GM23338 (cell line): Measurements from ENCODE around the gene TIMM44. TPM values are rescaled to one million over a fixed set of nuclear protein-coding genes. Genes with fewer than 3 reads are reported as not detected.

Experiments
- ATAC-seq: fragments of 200-7000 bp; cut with Tn5 transposase; 3 replicates; pipeline ENCODE4 v1.9.1; 2020
- DNase-seq: peaks from one replicate; pipeline ENCODE4 v3.0.0-alpha.2; 2015; ENCODE audit warnings: low spot score
- H2AFZ ChIP-seq: fragments of 200-600 bp; sonication (generic); 2 replicates; pipeline ENCODE4 v1.8.0; 2016; ENCODE audit warnings: antibody characterized with exemption, mild to moderate bottlenecking, moderate library complexity
- H3F3A ChIP-seq: fragments of 200-600 bp; sonication (generic); replicated peaks from 2 replicates; pipeline ENCODE4 v1.8.0; 2017; ENCODE audit warnings: antibody characterized with exemption, mixed run types, low read depth
- H3K27ac ChIP-seq: fragments of 200-600 bp; sonication (generic); 2 replicates; pipeline ENCODE4 v1.6.1; 2016; ENCODE audit warnings: low read depth
- H3K27me3 ChIP-seq: fragments of 200-600 bp; sonication (generic); 2 replicates; pipeline ENCODE4 v1.8.0; 2016; ENCODE audit warnings: mild to moderate bottlenecking, mixed run types, moderate library complexity; ENCODE audit not compliant: insufficient read depth
- H3K36me3 ChIP-seq: fragments of 200-600 bp; sonication (generic); 2 replicates; pipeline ENCODE4 v1.8.0; 2016; ENCODE audit warnings: mild to moderate bottlenecking; ENCODE audit not compliant: insufficient read depth
- H3K4me1 ChIP-seq: fragments of 200-600 bp; sonication (generic); 2 replicates; pipeline ENCODE4 v1.8.0; 2016; ENCODE audit warnings: mild to moderate bottlenecking, moderate library complexity; ENCODE audit not compliant: insufficient read depth
- H3K4me2 ChIP-seq: fragments of 200-600 bp; sonication (generic); 2 replicates; pipeline ENCODE4 v1.7.1; 2017; ENCODE audit warnings: mixed run types
- H3K4me3 ChIP-seq: fragments of 200-600 bp; sonication (generic); 2 replicates; pipeline ENCODE4 v1.6.1; 2016; ENCODE audit warnings: mixed run types
- H3K79me2 ChIP-seq: fragments of 200-600 bp; sonication (generic); replicated peaks from 2 replicates; pipeline ENCODE4 v1.8.0; 2017; ENCODE audit warnings: mild to moderate bottlenecking; ENCODE audit not compliant: insufficient read depth
- H3K9me2 ChIP-seq: fragments of 200-600 bp; sonication (generic); 2 replicates; pipeline ENCODE4 v1.8.0; 2017; ENCODE audit not compliant: insufficient read depth
- H4K20me1 ChIP-seq: fragments of 200-600 bp; sonication (generic); replicated peaks from 2 replicates; pipeline ENCODE4 v1.8.0; 2017; ENCODE audit warnings: mild to moderate bottlenecking; ENCODE audit not compliant: insufficient read depth
- H3K27ac Mint-ChIP-seq: 2 replicates; pipeline ENCODE4 v1.8.0; 2020; ENCODE audit warnings: inconsistent platforms, mild to moderate bottlenecking, moderate library complexity, mixed read lengths
- H3K27me3 Mint-ChIP-seq: 3 replicates; pipeline ENCODE4 v1.8.0; 2022; ENCODE audit warnings: low read depth, mild to moderate bottlenecking, moderate library complexity, mixed read lengths, inconsistent platforms; ENCODE audit not compliant: insufficient read depth, poor library complexity
- H3K36me3 Mint-ChIP-seq: 3 replicates; pipeline ENCODE4 v1.8.0; 2021; ENCODE audit warnings: low read depth, mild to moderate bottlenecking, inconsistent platforms, moderate library complexity, mixed read lengths
- H3K4me1 Mint-ChIP-seq: 3 replicates; pipeline ENCODE4 v1.8.0; 2020; ENCODE audit warnings: mild to moderate bottlenecking, inconsistent platforms, mixed read lengths
- H3K4me3 Mint-ChIP-seq: 3 replicates; pipeline ENCODE4 v1.8.0; 2021; ENCODE audit warnings: moderate library complexity, mild to moderate bottlenecking, inconsistent platforms, mixed read lengths
- H3K9me3 Mint-ChIP-seq: 3 replicates; pipeline ENCODE4 v1.8.0; 2020; ENCODE audit warnings: moderate library complexity, mild to moderate bottlenecking, inconsistent platforms, mixed read lengths
- CREB1 ChIP-seq: fragments of 250-450 bp; sonication (Bioruptor Pico); IDR thresholded peaks from 2 replicates; pipeline ENCODE4 v1.5.0; 2020; ENCODE audit warnings: low read depth, mild to moderate bottlenecking, moderate library complexity
- ETS1 ChIP-seq: IDR thresholded peaks from 2 replicates; pipeline ENCODE4 v1.6.1; 2016; ENCODE audit warnings: antibody characterized with exemption
- EZH2 ChIP-seq: fragments of 200-600 bp; sonication (generic); IDR thresholded peaks from one replicate; pipeline ENCODE4 v1.8.0; 2017; ENCODE audit warnings: antibody characterized with exemption, mild to moderate bottlenecking, low read depth; ENCODE audit not compliant: unreplicated experiment
- EZH2phosphoT487 ChIP-seq: fragments of 200-600 bp; sonication (generic); IDR thresholded peaks from one replicate; pipeline ENCODE4 v1.8.1; 2018; ENCODE audit warnings: antibody characterized with exemption; ENCODE audit not compliant: unreplicated experiment
- JUNB ChIP-seq: IDR thresholded peaks from one replicate; pipeline ENCODE4 v1.6.1; 2016; ENCODE audit warnings: antibody characterized with exemption; ENCODE audit not compliant: unreplicated experiment
- NANOG ChIP-seq: IDR thresholded peaks from 2 replicates; pipeline ENCODE4 v1.6.1; 2016; ENCODE audit warnings: antibody characterized with exemption, borderline replicate concordance
- POLR2AphosphoS5 ChIP-seq: IDR thresholded peaks from 2 replicates; pipeline ENCODE4 v1.6.1; 2016; ENCODE audit warnings: antibody characterized with exemption, low read depth
- REST ChIP-seq: IDR thresholded peaks from one replicate; pipeline ENCODE4 v1.6.1; 2018; ENCODE audit warnings: antibody characterized with exemption; ENCODE audit not compliant: unreplicated experiment
- STAT1 ChIP-seq: IDR thresholded peaks from one replicate; pipeline ENCODE4 v1.6.1; 2016; ENCODE audit warnings: antibody characterized with exemption; ENCODE audit not compliant: unreplicated experiment
- ZNF114 ChIP-seq: fragments of 250-450 bp; sonication (Bioruptor Pico); IDR thresholded peaks from 2 replicates; pipeline ENCODE4 v1.5.0; 2020; ENCODE audit warnings: mild to moderate bottlenecking, moderate library complexity
- ZNF331 ChIP-seq: fragments of 250-450 bp; sonication (Bioruptor Pico); IDR thresholded peaks from 2 replicates; pipeline ENCODE4 v1.5.0; 2020; ENCODE audit warnings: low read depth, mild to moderate bottlenecking, moderate library complexity
- polyA plus RNA-seq: library from polyadenylated mRNA; unstranded; fragments of >200 nt; fragmentation: Nextera tagmentation; extraction: Ambion mirVana; gene quantifications from 2 replicates; pipeline ENCODE4 v1.2.1, GENCODE V29; 2016
- total RNA-seq: library from RNA; depleted of rRNA; stranded (reverse); fragments of >200 nt; shearing (Covaris generic); gene quantifications from 2 replicates; pipeline ENCODE4 v1.2.3, GENCODE V29; 2014
- TF ChIP-seq, protein P1 (sequence below): fragments of 250-450 bp; sonication (Bioruptor Pico); IDR thresholded peaks from 2 replicates; pipeline ENCODE4 v1.5.0; 2020; ENCODE audit warnings: mild to moderate bottlenecking, moderate library complexity

The TIMM44 gene
- total and polyA plus RNA-seq, 2 experiments from 2014 or later = 125 to 128 TPM

DNA sequence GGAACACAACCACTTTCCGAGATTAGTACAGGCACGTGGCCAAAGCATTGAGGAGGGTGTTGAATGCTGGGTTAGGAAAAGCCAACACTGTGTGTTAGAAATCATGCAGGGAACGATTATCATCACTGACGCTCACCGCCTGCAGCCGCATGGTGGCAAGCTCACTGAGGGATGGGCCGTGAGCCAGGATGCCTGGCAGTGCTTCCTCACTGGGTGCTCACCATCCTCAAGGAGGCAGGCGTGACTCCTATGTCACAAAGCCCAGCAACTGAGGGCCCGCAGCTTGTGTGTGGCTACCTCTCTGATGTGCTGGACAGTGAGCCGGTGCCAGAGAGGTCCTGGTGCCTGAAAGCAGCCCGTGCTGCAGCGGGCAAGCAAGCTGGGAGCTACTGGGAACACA lies 30.4 kb upstream of the TIMM44 start:
- ATAC-seq (no peak), DNase-seq (no peak)
- Mint-ChIP-seq H3K9me3 (no peaks in the 10 kb centered on the region), H3K27ac (no peak overlapping the region), H3K36me3 (peaks cover 60% of the 10 kb centered on the region), H3K4me3 (no peak overlapping the region), H3K27me3 (peaks cover 25% of the 10 kb centered on the region), H3K4me1 (peaks cover 19% of the 10 kb centered on the region)
- Histone ChIP-seq H3K79me2 (peaks cover 8% of the 10 kb centered on the region), H3K9me2 (no peaks in the 10 kb centered on the region), H2AFZ (no peak overlapping the region), H3K36me3 (peaks cover 7% of the 10 kb centered on the region; the same call in 1 of the 2 replicates), H3K4me1 (peaks cover 15% of the 10 kb centered on the region), H3K4me3 (no peak overlapping the region), H3K27ac (no peak overlapping the region; the same call in 1 of the 2 replicates), H3F3A (peaks cover 27% of the 10 kb centered on the region), H3K27me3 (no peaks in the 10 kb centered on the region), H3K4me2 (no peak overlapping the region), H4K20me1 (peaks cover 26% of the 10 kb centered on the region)
- TF ChIP-seq NANOG (no peak), JUNB (no peak), REST (no peak), POLR2AphosphoS5 (no peak), ZNF114 (CRISPR knock-in tag) (no peak), ZNF331 (CRISPR knock-in tag) (no peak), CREB1 (CRISPR knock-in tag) (no peak), EZH2 (no peak), EZH2phosphoT487 (no peak), ETS1 (no peak), STAT1 (no peak)
- TF ChIP-seq, protein P1, sequence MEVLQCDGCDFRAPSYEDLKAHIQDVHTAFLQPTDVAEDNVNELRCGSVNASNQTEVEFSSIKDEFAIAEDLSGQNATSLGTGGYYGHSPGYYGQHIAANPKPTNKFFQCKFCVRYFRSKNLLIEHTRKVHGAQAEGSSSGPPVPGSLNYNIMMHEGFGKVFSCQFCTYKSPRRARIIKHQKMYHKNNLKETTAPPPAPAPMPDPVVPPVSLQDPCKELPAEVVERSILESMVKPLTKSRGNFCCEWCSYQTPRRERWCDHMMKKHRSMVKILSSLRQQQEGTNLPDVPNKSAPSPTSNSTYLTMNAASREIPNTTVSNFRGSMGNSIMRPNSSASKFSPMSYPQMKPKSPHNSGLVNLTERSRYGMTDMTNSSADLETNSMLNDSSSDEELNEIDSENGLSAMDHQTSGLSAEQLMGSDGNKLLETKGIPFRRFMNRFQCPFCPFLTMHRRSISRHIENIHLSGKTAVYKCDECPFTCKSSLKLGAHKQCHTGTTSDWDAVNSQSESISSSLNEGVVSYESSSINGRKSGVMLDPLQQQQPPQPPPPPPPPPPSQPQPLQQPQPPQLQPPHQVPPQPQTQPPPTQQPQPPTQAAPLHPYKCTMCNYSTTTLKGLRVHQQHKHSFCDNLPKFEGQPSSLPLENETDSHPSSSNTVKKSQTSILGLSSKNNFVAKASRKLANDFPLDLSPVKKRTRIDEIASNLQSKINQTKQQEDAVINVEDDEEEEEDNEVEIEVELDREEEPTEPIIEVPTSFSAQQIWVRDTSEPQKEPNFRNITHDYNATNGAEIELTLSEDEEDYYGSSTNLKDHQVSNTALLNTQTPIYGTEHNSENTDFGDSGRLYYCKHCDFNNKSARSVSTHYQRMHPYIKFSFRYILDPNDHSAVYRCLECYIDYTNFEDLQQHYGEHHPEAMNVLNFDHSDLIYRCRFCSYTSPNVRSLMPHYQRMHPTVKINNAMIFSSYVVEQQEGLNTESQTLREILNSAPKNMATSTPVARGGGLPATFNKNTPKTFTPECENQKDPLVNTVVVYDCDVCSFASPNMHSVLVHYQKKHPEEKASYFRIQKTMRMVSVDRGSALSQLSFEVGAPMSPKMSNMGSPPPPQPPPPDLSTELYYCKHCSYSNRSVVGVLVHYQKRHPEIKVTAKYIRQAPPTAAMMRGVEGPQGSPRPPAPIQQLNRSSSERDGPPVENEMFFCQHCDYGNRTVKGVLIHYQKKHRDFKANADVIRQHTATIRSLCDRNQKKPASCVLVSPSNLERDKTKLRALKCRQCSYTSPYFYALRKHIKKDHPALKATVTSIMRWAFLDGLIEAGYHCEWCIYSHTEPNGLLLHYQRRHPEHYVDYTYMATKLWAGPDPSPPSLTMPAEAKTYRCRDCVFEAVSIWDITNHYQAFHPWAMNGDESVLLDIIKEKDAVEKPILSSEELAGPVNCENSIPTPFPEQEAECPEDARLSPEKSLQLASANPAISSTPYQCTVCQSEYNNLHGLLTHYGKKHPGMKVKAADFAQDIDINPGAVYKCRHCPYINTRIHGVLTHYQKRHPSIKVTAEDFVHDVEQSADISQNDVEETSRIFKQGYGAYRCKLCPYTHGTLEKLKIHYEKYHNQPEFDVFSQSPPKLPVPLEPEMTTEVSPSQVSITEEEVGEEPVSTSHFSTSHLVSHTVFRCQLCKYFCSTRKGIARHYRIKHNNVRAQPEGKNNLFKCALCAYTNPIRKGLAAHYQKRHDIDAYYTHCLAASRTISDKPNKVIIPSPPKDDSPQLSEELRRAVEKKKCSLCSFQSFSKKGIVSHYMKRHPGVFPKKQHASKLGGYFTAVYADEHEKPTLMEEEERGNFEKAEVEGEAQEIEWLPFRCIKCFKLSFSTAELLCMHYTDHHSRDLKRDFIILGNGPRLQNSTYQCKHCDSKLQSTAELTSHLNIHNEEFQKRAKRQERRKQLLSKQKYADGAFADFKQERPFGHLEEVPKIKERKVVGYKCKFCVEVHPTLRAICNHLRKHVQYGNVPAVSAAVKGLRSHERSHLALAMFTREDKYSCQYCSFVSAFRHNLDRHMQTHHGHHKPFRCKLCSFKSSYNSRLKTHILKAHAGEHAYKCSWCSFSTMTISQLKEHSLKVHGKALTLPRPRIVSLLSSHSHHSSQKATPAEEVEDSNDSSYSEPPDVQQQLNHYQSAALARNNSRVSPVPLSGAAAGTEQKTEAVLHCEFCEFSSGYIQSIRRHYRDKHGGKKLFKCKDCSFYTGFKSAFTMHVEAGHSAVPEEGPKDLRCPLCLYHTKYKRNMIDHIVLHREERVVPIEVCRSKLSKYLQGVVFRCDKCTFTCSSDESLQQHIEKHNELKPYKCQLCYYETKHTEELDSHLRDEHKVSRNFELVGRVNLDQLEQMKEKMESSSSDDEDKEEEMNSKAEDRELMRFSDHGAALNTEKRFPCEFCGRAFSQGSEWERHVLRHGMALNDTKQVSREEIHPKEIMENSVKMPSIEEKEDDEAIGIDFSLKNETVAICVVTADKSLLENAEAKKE (CRISPR knock-in tag) = no peak
